Testis (tissue), 2 donors: ENCODE results near the gene CNGB1.

ENCODE experiments used
- CTCF ChIP-seq, 3 experiments: fragments of 450-650 bp in 2 of 3; fragments of 200-600 bp in 1 of 3; sonication (generic) in 1 of 3; IDR thresholded peaks; one replicate each; pipeline ENCODE4 v1.5.1; 2016 to 2019; ENCODE audit warnings: antibody characterized with exemption in 3 of 3, mild to moderate bottlenecking in 2 of 3, moderate library complexity in 1 of 3
- POLR2A ChIP-seq: fragments of 450-650 bp; IDR thresholded peaks from one replicate; pipeline ENCODE4 v1.6.1; 2017; ENCODE audit warnings: antibody characterized with exemption, mild to moderate bottlenecking, moderate library complexity

GRCh38 chr16:57952909-57953308 lies 18.0 kb downstream of the CNGB1 start:
- TF ChIP-seq CTCF (IDR thresholded peaks at IDR 0.05) (no peak), POLR2A (no peak)
